CD14-positive monocyte (primary cell): Measurements from ENCODE around the gene ZNF135. TPM values are rescaled to one million over a fixed set of nuclear protein-coding genes. Genes with fewer than 3 reads are reported as not detected.

ENCODE experiments used
- DNase-seq, 3 donors: peaks; one replicate each; pipeline ENCODE4 v3.0.0-alpha.2; 2011 to 2022
- H2AFZ ChIP-seq: 2 replicates; pipeline ENCODE4 v1.6.0; 2012; ENCODE audit warnings: mild to moderate bottlenecking, low read depth, low read length, inconsistent platforms; ENCODE audit not compliant: insufficient read depth, poor library complexity, severe bottlenecking
- H3K27ac ChIP-seq, 2 donors: 1 replicate in 1 of 2; 2 replicates in 1 of 2; pipeline ENCODE4 v1.5.1; 2012 to 2013; ENCODE audit warnings: low read length in 2 of 2, control low read depth in 1 of 2, inconsistent platforms in 1 of 2, low read depth in 1 of 2, mild to moderate bottlenecking in 1 of 2
- H3K27me3 ChIP-seq, 2 donors: one replicate each; pipeline versions ENCODE4 v1.6.0 to v1.6.1; 2011 to 2013; ENCODE audit warnings: low read length in 2 of 2; ENCODE audit not compliant: control insufficient read depth in 2 of 2, insufficient read depth in 2 of 2
- H3K36me3 ChIP-seq, 2 donors: replicated peaks in 1 of 2; 1 replicate in 1 of 2; 2 replicates in 1 of 2; pipeline versions ENCODE4 v1.5.1 to v1.6.1; 2012 to 2013; ENCODE audit warnings: low read length in 2 of 2, control low read depth in 1 of 2, inconsistent platforms in 1 of 2, mild to moderate bottlenecking in 1 of 2; ENCODE audit not compliant: insufficient read depth in 2 of 2, control insufficient read depth in 1 of 2
- H3K4me1 ChIP-seq, 2 donors: 1 replicate in 1 of 2; 2 replicates in 1 of 2; pipeline versions ENCODE4 v1.5.1 to v1.6.1; 2012 to 2013; ENCODE audit warnings: low read length in 2 of 2, control low read depth in 1 of 2, inconsistent platforms in 1 of 2, mild to moderate bottlenecking in 1 of 2, moderate library complexity in 1 of 2; ENCODE audit not compliant: insufficient read depth in 2 of 2, control insufficient read depth in 1 of 2
- H3K4me2 ChIP-seq: replicated peaks from 2 replicates; pipeline ENCODE3; 2012; ENCODE audit warnings: low read length, moderate library complexity, mild to moderate bottlenecking; ENCODE audit not compliant: poor library complexity, severe bottlenecking; ENCODE audit errors: extremely low read depth
- H3K4me3 ChIP-seq, 3 experiments: fragments of 200-600 bp in 1 of 3; sonication (generic) in 1 of 3; replicated peaks in 1 of 3; 1 replicate in 2 of 3; 2 replicates in 1 of 3; pipeline ENCODE4 v1.5.1; 2011 to 2013; ENCODE audit warnings: low read length in 3 of 3, mild to moderate bottlenecking in 3 of 3, control low read depth in 2 of 3, low read depth in 2 of 3, inconsistent platforms in 1 of 3, moderate library complexity in 1 of 3
- H3K79me2 ChIP-seq: 2 replicates; pipeline ENCODE4 v1.6.0; 2012; ENCODE audit warnings: mild to moderate bottlenecking, control low read depth, inconsistent platforms, low read length, moderate library complexity; ENCODE audit not compliant: insufficient read depth
- H3K9ac ChIP-seq: 2 replicates; pipeline ENCODE4 v1.6.0; 2017; ENCODE audit warnings: low read length, mild to moderate bottlenecking; ENCODE audit not compliant: insufficient read depth, poor library complexity, severe bottlenecking
- H3K9me3 ChIP-seq, 2 donors: replicated peaks in 1 of 2; 1 replicate in 1 of 2; 2 replicates in 1 of 2; pipeline versions ENCODE4 v1.5.1 to v1.6.1; 2012 to 2013; ENCODE audit warnings: low read length in 2 of 2, control low read depth in 1 of 2; ENCODE audit not compliant: control insufficient read depth in 1 of 2, insufficient read depth in 1 of 2
- H4K20me1 ChIP-seq: 2 replicates; pipeline ENCODE4 v1.6.0; 2012; ENCODE audit warnings: mild to moderate bottlenecking, low read length, control low read depth, moderate library complexity; ENCODE audit not compliant: insufficient read depth
- H3K27ac Mint-ChIP-seq, 7 donors: one replicate each; pipeline ENCODE4 v1.8.0; 2020; ENCODE audit warnings: mild to moderate bottlenecking in 7 of 7, mixed read lengths in 7 of 7, moderate library complexity in 6 of 7, inconsistent platforms in 2 of 7
- H3K27me3 Mint-ChIP-seq, 3 donors: one replicate each; pipeline ENCODE4 v1.8.0; 2021 to 2022; ENCODE audit warnings: low read depth in 3 of 3, mild to moderate bottlenecking in 3 of 3, mixed read lengths in 3 of 3, moderate library complexity in 3 of 3, inconsistent platforms in 1 of 3
- H3K36me3 Mint-ChIP-seq, 2 donors: one replicate each; pipeline ENCODE4 v1.8.0; 2020; ENCODE audit warnings: mixed read lengths in 2 of 2, inconsistent platforms in 1 of 2, mild to moderate bottlenecking in 1 of 2
- H3K4me1 Mint-ChIP-seq: one replicate; pipeline ENCODE4 v1.8.0; 2020; ENCODE audit warnings: mild to moderate bottlenecking, mixed read lengths
- H3K4me3 Mint-ChIP-seq, 2 donors: one replicate each; pipeline ENCODE4 v1.8.0; 2020; ENCODE audit warnings: mild to moderate bottlenecking in 2 of 2, mixed read lengths in 2 of 2, moderate library complexity in 1 of 2
- H3K9me3 Mint-ChIP-seq, 7 donors: one replicate each; pipeline ENCODE4 v1.8.0; 2020 to 2022; ENCODE audit warnings: mixed read lengths in 7 of 7, mild to moderate bottlenecking in 6 of 7, moderate library complexity in 6 of 7, inconsistent platforms in 2 of 7
- CTCF ChIP-seq: fragments of 200-600 bp; IDR thresholded peaks from one replicate; pipeline ENCODE4 v1.8.0; 2022; ENCODE audit warnings: antibody characterized with exemption, mild to moderate bottlenecking
- WGBS: methylation state at CpG from one replicate; pipeline ENCODE4 v1.1.5; 2013; ENCODE audit warnings: missing lambda C conversion rate; ENCODE audit not compliant: insufficient coverage; 5-methylcytosine and 5-hydroxymethylcytosine counted together
- intact Hi-C, 2 donors: fragments of 100-400 bp; cut with micrococcal nuclease; formaldehyde crosslinking; loops; one replicate each; pipeline versions ENCODE4 v1.15.0 to v1.15.1; 2023
- polyA plus RNA-seq, 3 donors: library from polyadenylated mRNA; depleted of rRNA in 1 of 3; unstranded in 2 of 3; stranded (reverse) in 1 of 3; fragments of 300-500 nt in 2 of 3; fragments of >200 nt in 1 of 3; fragmentation: Illumina TruSeq in 2 of 3; gene quantifications; 1 replicate in 2 of 3; 2 replicates in 1 of 3; pipeline ENCODE4 v1.2.3, GENCODE V29; 2012 to 2021

The ZNF135 gene
- polyA plus RNA-seq, 3 donors = 0.32 to 0.37 TPM; not detected in 1

- Mint-ChIP-seq H3K27me3 (peaks cover 0 to 9% (median 3%) of the 10 kb centered on the region in 3 donors), H3K27ac (no peak overlapping the region), H3K4me1 (no peaks in the 10 kb centered on the region), H3K9me3 (peaks cover 76 to 100% (median 94%) of the 10 kb centered on the region in 7 donors), H3K4me3 (no peak overlapping the region), H3K36me3 (no peaks in the 10 kb centered on the region)
- WGBS = 95% methylated on average over 9 of the region's 12 CpGs
- H4K20me1 ChIP-seq = no peaks in the 10 kb centered on the region
- H3K4me3 ChIP-seq = no peak overlapping the region
- DNase-seq = no peak
- no peak overlapping the region for H2AFZ ChIP-seq
- peaks cover 98 to 99% of the 10 kb centered on the region in 2 donors for H3K9me3 ChIP-seq
- H3K27me3 ChIP-seq = no peaks in the 10 kb centered on the region
- TF ChIP-seq CTCF = no peak
- H3K9ac ChIP-seq = no peak overlapping the region
- no peaks in the 10 kb centered on the region for H3K36me3 ChIP-seq
- H3K79me2 ChIP-seq = no peaks in the 10 kb centered on the region
- H3K4me1 ChIP-seq = no peaks in the 10 kb centered on the region
- intact Hi-C loops = no loop called here
- no peak overlapping the region for H3K27ac ChIP-seq
- no peak overlapping the region for H3K4me2 ChIP-seq
Observed at GRCh38 chr19:58047672-58048071, 11.4 kb upstream of the ZNF135 start.

- Mint-ChIP-seq H3K36me3 (no peaks in the 10 kb centered on the region), H3K4me1 (peaks cover 6% of the 10 kb centered on the region), H3K9me3 (peaks cover 72 to 100% (median 94%) of the 10 kb centered on the region in 7 donors), H3K27ac (no peak overlapping the region), H3K4me3 (no peak overlapping the region), H3K27me3 (peaks cover 4 to 9% (median 7%) of the 10 kb centered on the region in 3 donors)
- H3K4me1 ChIP-seq = no peaks in the 10 kb centered on the region
- H3K79me2 ChIP-seq = no peaks in the 10 kb centered on the region
- peaks cover 96 to 100% of the 10 kb centered on the region in 2 donors for H3K9me3 ChIP-seq
- H3K27me3 ChIP-seq = no peaks in the 10 kb centered on the region
- TF ChIP-seq CTCF = no peak
- no peak for DNase-seq
- intact Hi-C loops = no loop called here
- H2AFZ ChIP-seq = no peak overlapping the region
- H4K20me1 ChIP-seq = no peaks in the 10 kb centered on the region
- WGBS = 90% methylated on average over 11 of the region's 16 CpGs
- no peak overlapping the region for H3K27ac ChIP-seq
- H3K4me3 ChIP-seq = no peak overlapping the region
- H3K9ac ChIP-seq = no peak overlapping the region
- H3K36me3 ChIP-seq = no peaks in the 10 kb centered on the region
- no peak overlapping the region for H3K4me2 ChIP-seq
Observed at GRCh38 chr19:58052256-58052655, 6.8 kb upstream of the ZNF135 start.
